Measurements from ENCODE around the gene ZC2HC1C. TPM values are rescaled to one million over a fixed set of nuclear protein-coding genes. Genes with fewer than 3 reads are reported as not detected.

The ZC2HC1C gene
- total and polyA plus RNA-seq, 2 of the 13 experiments (the other 11 are each of a cell fraction or from before 2014, with no cell fraction given), result 3.3 to 3.5 TPM

- TF ChIP-seq ZNF609 (CRISPR knock-in tag; IDR thresholded peaks at IDR 0.05; ENCODE audit: borderline replicate concordance), result no peak
- no peak for TF ChIP-seq FOXJ3 (CRISPR knock-in tag; IDR thresholded peaks at IDR 0.05; ENCODE audit: borderline replicate concordance)
- TF ChIP-seq NFE2L2 (IDR thresholded peaks at IDR 0.05; ENCODE audit: low read length), result no peak
- no peak for TF ChIP-seq ZFP91 (CRISPR knock-in tag; IDR thresholded peaks at IDR 0.05; ENCODE audit: borderline replicate concordance)
- TF ChIP-seq ZUFSP (CRISPR knock-in tag; IDR thresholded peaks at IDR 0.05; ENCODE audit: borderline replicate concordance), result no peak
- no peak for TF ChIP-seq ZNF382 (CRISPR knock-in tag; IDR thresholded peaks at IDR 0.05; ENCODE audit: borderline replicate concordance)
- TF ChIP-seq ZNF263 (CRISPR knock-in tag; IDR thresholded peaks at IDR 0.05), result no peak
- TF ChIP-seq ZNF737 (CRISPR knock-in tag; IDR thresholded peaks at IDR 0.05; ENCODE audit: borderline replicate concordance), result no peak
- no peak for TF ChIP-seq SOX6 (IDR thresholded peaks at IDR 0.05)
- TF ChIP-seq SOX6 (CRISPR knock-in tag; IDR thresholded peaks at IDR 0.05), result no peak
- TF ChIP-seq ZNF10 (CRISPR knock-in tag; IDR thresholded peaks at IDR 0.05; ENCODE audit: borderline replicate concordance, low read depth), result no peak
Observed at GRCh38 chr14:75023108-75023507, 46.3 kb upstream of the ZC2HC1C start (continued).
